C4-2B (cell line): ENCODE results near the gene SPON2.

Experiments used
- H3K27ac ChIP-seq: fragments of 450-650 bp; 2 replicates; pipeline ENCODE4 v1.5.1; 2017
- ZFX ChIP-seq: fragments of 450-650 bp; IDR thresholded peaks from 2 replicates; pipeline ENCODE4 v1.6.1; 2017
- TF ChIP-seq, protein P1 (sequence below): fragments of 450-650 bp; conservative IDR thresholded peaks from 2 replicates; pipeline ENCODE4 v1.5.1; 2017; ENCODE audit warnings: mild to moderate bottlenecking

SPON2 gene

DNA sequence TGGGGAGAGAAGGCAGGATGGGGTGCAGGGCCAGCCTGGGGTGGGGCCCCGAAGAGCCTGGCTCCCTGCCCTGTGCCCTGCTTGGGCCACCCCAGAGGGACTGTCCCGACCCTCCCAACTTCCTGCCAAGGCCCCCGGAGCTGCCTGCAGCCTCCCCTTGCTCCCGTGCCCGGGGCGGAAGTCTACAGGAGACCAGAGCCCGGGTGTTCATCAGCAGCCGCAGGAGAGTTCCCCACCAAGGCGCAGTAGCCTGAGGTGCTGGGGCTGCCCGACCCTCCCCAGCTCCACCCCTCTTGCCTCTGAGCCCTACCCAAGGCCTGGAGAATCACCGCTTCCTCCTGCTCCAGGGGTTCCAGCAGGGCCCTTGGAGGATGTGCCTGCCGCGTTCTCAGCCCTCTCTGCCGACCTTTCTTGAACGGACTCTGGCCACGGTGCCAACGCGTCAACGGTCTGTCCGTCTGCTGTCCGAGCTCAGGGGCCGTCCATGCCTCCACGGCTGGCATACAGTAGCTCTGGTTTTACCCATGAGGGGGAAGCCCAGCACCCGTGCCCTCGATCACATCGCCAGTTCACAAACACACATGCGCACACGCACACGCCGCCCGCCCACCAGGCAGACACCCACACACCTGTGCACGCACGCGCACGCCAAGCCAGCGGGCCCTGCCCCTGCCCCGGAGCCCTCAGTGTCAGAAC, 36.0 kb upstream of the SPON2 start:
- TF ChIP-seq, protein P1, sequence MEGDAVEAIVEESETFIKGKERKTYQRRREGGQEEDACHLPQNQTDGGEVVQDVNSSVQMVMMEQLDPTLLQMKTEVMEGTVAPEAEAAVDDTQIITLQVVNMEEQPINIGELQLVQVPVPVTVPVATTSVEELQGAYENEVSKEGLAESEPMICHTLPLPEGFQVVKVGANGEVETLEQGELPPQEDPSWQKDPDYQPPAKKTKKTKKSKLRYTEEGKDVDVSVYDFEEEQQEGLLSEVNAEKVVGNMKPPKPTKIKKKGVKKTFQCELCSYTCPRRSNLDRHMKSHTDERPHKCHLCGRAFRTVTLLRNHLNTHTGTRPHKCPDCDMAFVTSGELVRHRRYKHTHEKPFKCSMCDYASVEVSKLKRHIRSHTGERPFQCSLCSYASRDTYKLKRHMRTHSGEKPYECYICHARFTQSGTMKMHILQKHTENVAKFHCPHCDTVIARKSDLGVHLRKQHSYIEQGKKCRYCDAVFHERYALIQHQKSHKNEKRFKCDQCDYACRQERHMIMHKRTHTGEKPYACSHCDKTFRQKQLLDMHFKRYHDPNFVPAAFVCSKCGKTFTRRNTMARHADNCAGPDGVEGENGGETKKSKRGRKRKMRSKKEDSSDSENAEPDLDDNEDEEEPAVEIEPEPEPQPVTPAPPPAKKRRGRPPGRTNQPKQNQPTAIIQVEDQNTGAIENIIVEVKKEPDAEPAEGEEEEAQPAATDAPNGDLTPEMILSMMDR: no peak
- no peak for TF ChIP-seq ZFX
- peak overlapping the region; percentile 98 for H3K27ac ChIP-seq

DNA sequence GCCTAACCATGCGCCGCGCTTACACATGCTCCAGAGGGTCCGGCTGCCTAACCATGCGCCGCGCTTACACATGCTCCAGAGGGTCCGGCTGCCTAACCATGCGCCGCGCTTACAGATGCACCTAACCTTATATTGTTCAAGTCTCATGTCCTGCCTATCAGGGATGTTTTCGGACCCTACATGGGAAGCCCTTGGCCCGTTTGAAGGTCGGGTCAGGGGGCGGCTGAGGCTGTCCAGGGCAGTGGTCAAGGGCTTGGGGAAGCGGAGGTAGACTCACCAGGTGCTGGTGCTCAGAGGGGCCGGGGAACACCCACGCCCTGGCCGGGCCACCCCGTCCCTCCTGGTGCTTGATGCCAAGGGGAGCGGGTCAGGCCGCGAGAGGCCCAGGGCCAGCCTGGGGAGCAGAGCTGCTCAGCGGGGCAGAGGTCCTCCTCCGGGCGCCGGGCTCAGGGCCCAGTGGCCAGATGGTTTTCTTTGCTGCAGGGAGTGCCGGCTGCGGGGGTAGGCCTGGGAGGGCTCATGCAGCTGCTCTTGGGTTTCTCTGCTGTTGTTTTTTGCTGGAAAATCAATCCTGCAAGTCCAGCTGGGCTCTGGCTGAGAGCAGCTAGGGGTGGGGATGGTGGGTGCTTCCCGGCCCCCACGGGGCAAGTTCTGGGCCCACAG, 35.4 kb upstream of the SPON2 start:
- peak overlapping the region; percentile 98 for H3K27ac ChIP-seq
- TF ChIP-seq, protein P1: no peak
- no peak for TF ChIP-seq ZFX

DNA sequence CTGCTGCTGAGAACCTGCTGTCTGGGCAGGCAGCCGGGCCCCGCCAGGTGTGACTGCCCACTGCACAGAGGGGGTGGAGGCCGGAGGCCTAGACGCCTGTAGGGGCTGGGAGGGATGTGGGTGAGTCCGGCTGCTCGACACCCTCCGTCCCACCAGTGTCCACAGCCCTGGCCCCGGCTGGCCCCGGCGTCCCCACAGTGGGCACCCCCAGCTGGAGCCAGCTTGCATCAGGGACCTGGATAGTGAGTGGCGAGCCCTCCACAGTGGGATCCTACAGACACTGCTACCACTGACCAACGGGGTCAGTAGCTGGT, 34.7 kb upstream of the SPON2 start:
- no peak for TF ChIP-seq ZFX
- TF ChIP-seq, protein P1: no peak
- no peak overlapping the region; the same call in 1 of the 2 replicates for H3K27ac ChIP-seq

DNA sequence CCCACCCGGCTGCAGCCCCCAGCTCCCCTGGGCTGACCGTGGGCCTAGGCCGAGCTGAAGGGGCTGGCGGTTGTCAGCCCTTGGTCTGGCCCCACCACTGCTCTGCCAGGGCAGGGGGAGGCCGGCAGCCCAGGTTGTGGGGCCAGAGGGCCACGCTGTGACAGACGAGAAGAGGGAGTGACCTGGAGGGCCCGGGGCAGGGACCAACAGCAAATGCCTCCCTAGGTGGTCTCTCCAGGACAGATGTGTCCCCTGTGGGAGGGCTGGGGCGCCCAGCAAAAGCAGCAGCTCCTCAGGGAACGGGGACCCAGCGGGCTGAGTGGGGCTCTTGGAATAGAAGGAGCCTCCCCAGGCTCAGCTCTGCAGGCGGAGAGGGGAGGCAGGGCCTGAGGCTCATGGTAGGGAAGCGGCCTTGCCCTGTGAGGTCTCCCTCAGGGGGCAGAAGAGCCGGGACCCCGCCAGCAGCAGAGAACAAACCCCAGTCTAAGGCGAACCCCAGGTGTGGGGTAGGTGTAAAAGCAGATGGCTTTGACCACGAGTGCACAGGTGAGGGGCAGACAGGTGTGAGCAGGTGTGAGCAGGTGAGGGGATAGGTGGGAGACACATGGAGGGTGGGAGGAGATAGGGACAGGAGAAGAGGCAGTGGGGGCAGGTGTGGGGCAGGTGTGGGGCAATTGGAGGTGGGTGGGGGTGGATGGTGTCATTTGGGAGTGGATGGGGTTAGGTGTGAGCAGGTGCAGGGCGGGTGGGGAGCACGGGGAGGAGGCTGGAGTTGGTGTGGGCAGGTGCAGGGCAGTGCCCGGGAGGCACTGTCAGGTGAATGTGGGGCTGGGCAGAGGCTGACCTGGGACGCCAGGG, 34.1 kb upstream of the SPON2 start:
- peak overlapping the region; percentile 8; the same call in 1 of the 2 replicates for H3K27ac ChIP-seq
- TF ChIP-seq, protein P1: no peak
- TF ChIP-seq ZFX: no peak

DNA sequence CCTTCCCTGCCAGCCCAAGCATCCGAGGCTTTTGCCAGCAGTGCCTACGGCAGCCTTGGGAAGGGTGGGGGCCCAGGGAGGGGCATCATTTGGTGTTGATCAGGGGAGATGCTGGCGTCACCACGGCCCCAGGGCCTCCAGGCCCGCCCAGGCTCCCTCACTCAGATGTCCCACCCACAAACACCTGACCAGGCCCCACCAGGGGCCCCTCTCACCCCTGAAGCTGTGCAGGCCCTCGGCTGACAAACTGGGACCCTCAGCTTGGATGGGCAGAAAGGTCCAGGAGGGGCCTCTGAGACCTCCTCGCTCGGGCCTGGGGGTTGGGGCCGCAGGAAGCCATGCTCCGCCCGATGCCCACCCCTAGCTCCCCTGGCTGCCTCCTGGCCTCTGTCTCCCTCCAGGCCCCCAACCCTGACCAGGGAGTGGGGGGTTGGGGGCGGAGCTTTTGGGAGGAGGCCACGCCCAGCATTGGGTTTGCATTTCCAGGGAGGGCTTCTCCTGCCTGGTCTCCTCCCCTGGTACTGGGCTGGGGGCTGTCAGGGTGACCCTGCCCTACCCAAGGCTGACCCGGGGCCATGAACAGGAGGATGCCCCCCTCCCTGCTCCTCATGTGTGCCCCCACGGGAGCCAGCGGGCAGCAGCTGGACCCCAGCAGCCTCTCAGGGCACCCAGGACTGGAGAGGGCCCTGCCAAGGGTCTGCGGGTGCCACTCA, 33.4 kb upstream of the SPON2 start:
- peak overlapping the region; percentile 8; the same call in 1 of the 2 replicates for H3K27ac ChIP-seq
- TF ChIP-seq ZFX: no peak
- TF ChIP-seq, protein P1: no peak

DNA sequence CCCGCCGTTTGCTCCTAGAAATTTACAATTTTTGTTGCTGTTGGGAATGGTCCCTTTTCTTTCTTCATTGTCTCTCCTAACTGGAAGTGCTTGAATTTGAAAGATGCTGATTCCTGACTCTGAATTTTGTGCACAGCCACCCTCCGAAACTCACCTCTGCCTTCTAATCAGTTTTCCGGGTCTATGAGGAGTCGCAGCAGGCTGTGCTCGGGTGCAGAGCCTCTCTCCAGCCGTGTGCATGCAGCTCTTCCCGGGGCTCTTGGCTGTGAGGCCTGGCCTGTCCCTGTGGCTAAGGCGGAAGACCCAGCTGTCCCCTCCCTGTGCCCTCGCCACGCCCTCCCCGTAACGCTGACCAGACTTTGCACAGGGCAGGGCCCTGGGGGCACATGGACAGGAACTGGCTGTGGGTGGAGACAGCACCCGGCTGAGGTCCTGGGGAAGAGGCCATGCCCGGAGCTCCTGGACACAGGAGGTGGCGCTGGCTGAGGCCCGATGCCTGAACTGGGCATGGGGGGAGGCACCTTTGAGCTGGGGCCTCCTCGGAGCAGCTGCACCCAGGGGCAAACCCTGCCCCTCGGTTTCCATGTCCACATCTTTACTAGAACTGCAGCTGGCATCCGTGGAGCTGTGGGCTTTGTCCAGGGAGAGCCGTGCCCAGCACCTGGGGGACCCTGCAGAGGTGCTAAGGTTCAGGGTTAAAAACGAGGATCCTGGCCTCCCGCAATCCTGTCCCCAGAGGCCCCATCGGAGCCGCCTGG, 32.6 kb upstream of the SPON2 start:
- TF ChIP-seq ZFX: no peak
- TF ChIP-seq, protein P1: no peak
- no peak overlapping the region for H3K27ac ChIP-seq
